ENCODE measurements around the gene VAMP8.

Gene VAMP8

GRCh38 chr2:85547859-85548607, 29.4 kb upstream of the VAMP8 start:
- DNase-seq (ENCODE audit: low read depth): no peak
- no peak overlapping the region for H3K4me3 ChIP-seq (ENCODE audit: low read depth, low read length)
- TF ChIP-seq, protein P1, sequence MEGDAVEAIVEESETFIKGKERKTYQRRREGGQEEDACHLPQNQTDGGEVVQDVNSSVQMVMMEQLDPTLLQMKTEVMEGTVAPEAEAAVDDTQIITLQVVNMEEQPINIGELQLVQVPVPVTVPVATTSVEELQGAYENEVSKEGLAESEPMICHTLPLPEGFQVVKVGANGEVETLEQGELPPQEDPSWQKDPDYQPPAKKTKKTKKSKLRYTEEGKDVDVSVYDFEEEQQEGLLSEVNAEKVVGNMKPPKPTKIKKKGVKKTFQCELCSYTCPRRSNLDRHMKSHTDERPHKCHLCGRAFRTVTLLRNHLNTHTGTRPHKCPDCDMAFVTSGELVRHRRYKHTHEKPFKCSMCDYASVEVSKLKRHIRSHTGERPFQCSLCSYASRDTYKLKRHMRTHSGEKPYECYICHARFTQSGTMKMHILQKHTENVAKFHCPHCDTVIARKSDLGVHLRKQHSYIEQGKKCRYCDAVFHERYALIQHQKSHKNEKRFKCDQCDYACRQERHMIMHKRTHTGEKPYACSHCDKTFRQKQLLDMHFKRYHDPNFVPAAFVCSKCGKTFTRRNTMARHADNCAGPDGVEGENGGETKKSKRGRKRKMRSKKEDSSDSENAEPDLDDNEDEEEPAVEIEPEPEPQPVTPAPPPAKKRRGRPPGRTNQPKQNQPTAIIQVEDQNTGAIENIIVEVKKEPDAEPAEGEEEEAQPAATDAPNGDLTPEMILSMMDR (IDR thresholded peaks at IDR 0.05; ENCODE audit: low read depth, low read length, missing control alignments): no peak

GRCh38 chr2:85548608-85548900, 28.8 kb upstream of the VAMP8 start:
- TF ChIP-seq, protein P1 (IDR thresholded peaks at IDR 0.05; ENCODE audit: low read depth, low read length, missing control alignments): no peak
- no peak for DNase-seq (ENCODE audit: low read depth)
- H3K4me3 ChIP-seq (ENCODE audit: low read depth, low read length): no peak overlapping the region

DNA sequence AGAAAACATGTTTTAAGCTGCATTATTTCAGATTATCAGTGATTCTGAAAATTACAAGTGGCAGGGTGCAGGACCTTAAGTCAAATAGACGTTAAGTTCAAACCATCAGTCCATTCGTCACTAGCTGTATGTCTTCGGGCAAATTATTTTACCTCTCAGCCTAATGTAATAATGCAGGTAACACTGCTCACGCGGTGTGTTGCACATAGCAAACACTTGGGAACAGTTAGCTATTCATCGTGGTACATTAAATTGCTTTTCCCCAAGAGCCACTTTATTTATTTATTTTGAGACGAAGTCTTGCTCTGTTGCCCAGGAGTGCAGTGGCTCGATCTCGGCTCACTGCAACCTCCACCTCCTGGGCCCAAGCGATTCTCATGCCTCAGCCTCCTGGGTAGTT, 28.3 kb upstream of the VAMP8 start:
- no peak overlapping the region for H3K4me3 ChIP-seq (ENCODE audit: low read depth, low read length)
- DNase-seq (ENCODE audit: low read depth): no peak
- TF ChIP-seq, protein P1 (IDR thresholded peaks at IDR 0.05; ENCODE audit: low read depth, low read length, missing control alignments): no peak

GRCh38 chr2:85549826-85550225, 27.6 kb upstream of the VAMP8 start:
- no peak for DNase-seq (ENCODE audit: low read depth)
- H3K4me3 ChIP-seq (ENCODE audit: low read depth, low read length): no peak overlapping the region
- TF ChIP-seq, protein P1 (IDR thresholded peaks at IDR 0.05; ENCODE audit: low read depth, low read length, missing control alignments): no peak

- no peak overlapping the region for H3K4me3 ChIP-seq (ENCODE audit: low read depth, low read length)
- TF ChIP-seq, protein P1 (IDR thresholded peaks at IDR 0.05; ENCODE audit: low read depth, low read length, missing control alignments): no peak
- no peak for DNase-seq (ENCODE audit: low read depth)
These were observed 26.9 kb upstream of the VAMP8 start for GRCh38 chr2:85550486-85550885.

- no peak for DNase-seq (ENCODE audit: low read depth)
- no peak overlapping the region for H3K4me3 ChIP-seq (ENCODE audit: low read depth, low read length)
- TF ChIP-seq, protein P1 (IDR thresholded peaks at IDR 0.05; ENCODE audit: low read depth, low read length, missing control alignments): peak; percentile 89
These were observed 25.4 kb upstream of the VAMP8 start for GRCh38 chr2:85551698-85552678.

All from GM12864 (cell line).